AG09309 (cell line): ENCODE data around the gene INPP5A.

Experiments
- DNase-seq: peaks from one replicate; pipeline ENCODE4 v3.0.0-alpha.2; 2010; ENCODE audit warnings: low read depth
- H3K4me3 ChIP-seq: 2 replicates; pipeline ENCODE4 v1.5.1; 2011; ENCODE audit warnings: mild to moderate bottlenecking, low read depth, low read length, moderate library complexity; ENCODE audit not compliant: control insufficient read depth
- TF ChIP-seq, protein P1 (sequence below): IDR thresholded peaks from 2 replicates; pipeline ENCODE4 v1.5.1; 2011; ENCODE audit warnings: mild to moderate bottlenecking, low read depth, low read length, inconsistent platforms; ENCODE audit not compliant: insufficient read depth, control insufficient read depth; ENCODE audit errors: missing control alignments

INPP5A gene

DNA sequence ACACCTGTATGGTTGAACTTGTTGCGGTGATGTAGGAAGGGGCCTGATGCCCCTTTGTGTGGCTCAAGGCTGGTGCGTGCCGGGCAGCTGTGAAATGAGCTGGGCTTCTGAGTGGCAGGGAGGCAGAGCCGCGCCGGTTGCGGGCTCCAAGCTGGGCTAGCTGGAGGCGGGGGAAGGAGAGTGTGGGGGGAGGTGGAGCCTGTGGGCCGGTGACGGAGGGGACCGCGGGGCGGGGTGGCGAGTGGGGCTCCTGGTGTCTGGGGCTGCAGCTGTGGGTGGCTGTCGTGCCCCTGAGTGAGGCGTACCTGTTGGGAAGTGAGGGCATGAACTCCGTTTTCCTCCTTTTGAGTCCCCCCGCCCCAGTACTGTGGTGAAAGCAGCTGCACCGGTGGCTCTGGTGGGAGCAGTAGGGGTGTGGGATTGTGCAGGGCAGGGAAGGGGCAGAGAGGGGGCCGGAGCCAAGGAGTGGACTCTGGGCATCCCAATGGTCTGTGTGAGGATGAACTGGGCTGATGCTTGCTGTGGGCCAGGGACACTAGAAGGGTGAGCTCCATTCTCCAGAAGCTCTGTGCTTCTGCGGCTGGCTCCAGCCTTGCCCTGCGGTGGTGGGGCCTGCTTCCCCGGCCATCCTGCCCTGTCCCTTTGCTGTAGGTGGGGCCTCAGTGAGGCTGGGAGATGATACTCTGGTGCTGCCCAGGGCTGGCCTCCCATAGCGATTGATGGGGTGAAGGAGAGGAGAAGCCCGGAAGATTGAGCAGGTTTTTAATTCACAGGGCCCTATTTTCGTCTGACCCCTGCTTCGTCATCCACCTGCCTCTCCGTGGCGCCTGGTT lies 41.7 kb downstream of the INPP5A start:
- TF ChIP-seq, protein P1, sequence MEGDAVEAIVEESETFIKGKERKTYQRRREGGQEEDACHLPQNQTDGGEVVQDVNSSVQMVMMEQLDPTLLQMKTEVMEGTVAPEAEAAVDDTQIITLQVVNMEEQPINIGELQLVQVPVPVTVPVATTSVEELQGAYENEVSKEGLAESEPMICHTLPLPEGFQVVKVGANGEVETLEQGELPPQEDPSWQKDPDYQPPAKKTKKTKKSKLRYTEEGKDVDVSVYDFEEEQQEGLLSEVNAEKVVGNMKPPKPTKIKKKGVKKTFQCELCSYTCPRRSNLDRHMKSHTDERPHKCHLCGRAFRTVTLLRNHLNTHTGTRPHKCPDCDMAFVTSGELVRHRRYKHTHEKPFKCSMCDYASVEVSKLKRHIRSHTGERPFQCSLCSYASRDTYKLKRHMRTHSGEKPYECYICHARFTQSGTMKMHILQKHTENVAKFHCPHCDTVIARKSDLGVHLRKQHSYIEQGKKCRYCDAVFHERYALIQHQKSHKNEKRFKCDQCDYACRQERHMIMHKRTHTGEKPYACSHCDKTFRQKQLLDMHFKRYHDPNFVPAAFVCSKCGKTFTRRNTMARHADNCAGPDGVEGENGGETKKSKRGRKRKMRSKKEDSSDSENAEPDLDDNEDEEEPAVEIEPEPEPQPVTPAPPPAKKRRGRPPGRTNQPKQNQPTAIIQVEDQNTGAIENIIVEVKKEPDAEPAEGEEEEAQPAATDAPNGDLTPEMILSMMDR = no peak
- DNase-seq = no peak
- H3K4me3 ChIP-seq = no peak overlapping the region

- DNase-seq = no peak
- no peak overlapping the region for H3K4me3 ChIP-seq
- TF ChIP-seq, protein P1 = no peak
These were observed 42.6 kb downstream of the INPP5A start for GRCh38 chr10:132580143-132580542.

GRCh38 chr10:132580617-132581016 lies 43.0 kb downstream of the INPP5A start:
- H3K4me3 ChIP-seq = no peak overlapping the region
- TF ChIP-seq, protein P1 = no peak
- DNase-seq = no peak

- no peak for DNase-seq
- TF ChIP-seq, protein P1 = no peak
- no peak overlapping the region for H3K4me3 ChIP-seq
These were observed 44.5 kb downstream of the INPP5A start for GRCh38 chr10:132582137-132582536.

DNA sequence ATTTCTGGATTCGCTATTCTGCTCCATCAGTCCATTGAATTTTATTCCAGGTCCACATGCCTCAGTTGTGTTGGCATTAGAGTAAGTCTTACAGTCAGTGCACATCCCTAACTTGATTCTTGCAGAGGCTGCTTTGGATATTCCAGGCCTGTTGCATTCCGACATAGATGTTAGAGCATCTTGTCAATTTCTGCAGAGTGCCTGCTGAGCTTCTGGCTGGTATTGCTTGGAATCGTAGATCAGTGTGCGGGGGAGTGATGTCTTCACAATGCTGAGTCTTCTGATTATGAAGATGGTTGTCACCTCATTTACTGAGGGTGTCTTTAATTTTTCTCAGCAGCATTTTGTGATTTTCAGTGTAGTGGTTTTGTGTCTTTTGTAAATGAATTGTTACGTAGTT lies 45.2 kb downstream of the INPP5A start:
- DNase-seq = no peak
- H3K4me3 ChIP-seq = no peak overlapping the region
- TF ChIP-seq, protein P1 = no peak

- no peak for DNase-seq
- TF ChIP-seq, protein P1 = no peak
- no peak overlapping the region for H3K4me3 ChIP-seq
These were observed 45.9 kb downstream of the INPP5A start for GRCh38 chr10:132583456-132583855.
